ENCODE results near the gene CATSPERD. TPM values are rescaled to one million over a fixed set of nuclear protein-coding genes. Genes with fewer than 3 reads are reported as not detected.

CATSPERD gene
- total RNA-seq, 4 donors from 2014 or later: 0.27 to 0.47 TPM; not detected in 2

- 80 to 82% methylated on average over 1 to 11 of the region's 21 CpGs for WGBS, 2 donors (ENCODE audit: low coverage in 1 of 2)
- ATAC-seq: no peak
- Histone ChIP-seq H3K36me3 (peaks cover 0 to 10% of the 10 kb centered on the region in 2 donors), H3K27me3 (peaks cover 14% of the 10 kb centered on the region), H3K4me1 (peaks cover 0 to 28% (median 10%) of the 10 kb centered on the region in 3 donors), H3K4me3 (no peak overlapping the region), H3K9me3 (no peaks in the 10 kb centered on the region), H3K27ac (no peak overlapping the region)
- TF ChIP-seq POLR2AphosphoS5 (IDR thresholded peaks at IDR 0.05): no peak
- no peak for TF ChIP-seq EP300 (IDR thresholded peaks at IDR 0.05)
- TF ChIP-seq POLR2A (IDR thresholded peaks at IDR 0.05): no peak
- TF ChIP-seq, protein P1, sequence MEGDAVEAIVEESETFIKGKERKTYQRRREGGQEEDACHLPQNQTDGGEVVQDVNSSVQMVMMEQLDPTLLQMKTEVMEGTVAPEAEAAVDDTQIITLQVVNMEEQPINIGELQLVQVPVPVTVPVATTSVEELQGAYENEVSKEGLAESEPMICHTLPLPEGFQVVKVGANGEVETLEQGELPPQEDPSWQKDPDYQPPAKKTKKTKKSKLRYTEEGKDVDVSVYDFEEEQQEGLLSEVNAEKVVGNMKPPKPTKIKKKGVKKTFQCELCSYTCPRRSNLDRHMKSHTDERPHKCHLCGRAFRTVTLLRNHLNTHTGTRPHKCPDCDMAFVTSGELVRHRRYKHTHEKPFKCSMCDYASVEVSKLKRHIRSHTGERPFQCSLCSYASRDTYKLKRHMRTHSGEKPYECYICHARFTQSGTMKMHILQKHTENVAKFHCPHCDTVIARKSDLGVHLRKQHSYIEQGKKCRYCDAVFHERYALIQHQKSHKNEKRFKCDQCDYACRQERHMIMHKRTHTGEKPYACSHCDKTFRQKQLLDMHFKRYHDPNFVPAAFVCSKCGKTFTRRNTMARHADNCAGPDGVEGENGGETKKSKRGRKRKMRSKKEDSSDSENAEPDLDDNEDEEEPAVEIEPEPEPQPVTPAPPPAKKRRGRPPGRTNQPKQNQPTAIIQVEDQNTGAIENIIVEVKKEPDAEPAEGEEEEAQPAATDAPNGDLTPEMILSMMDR (IDR thresholded peaks at IDR 0.05): no peak
Observed at GRCh38 chr19:5808120-5808816, 87.8 kb downstream of the CATSPERD start.

DNA sequence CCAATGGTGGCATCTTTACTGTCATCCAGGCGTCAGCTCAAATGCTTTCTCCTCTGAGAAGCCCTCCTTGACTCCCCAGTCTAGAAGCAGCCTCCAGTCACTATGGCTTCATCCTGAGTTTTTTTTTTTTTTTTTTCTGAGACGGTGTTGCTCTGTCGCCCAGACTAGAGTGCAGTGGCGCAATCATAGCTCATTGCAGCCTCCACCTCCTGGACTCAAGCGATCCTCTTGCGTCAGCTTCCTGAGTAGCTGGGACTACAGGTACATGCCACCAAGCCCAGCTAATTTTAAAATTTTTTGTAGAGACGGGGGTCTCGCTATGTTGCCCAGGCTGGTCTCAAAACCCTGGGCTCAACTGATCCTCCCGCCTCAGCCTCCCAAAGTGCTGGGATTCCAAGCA lies 88.6 kb downstream of the CATSPERD start:
- 81 to 95% methylated on average over 5 to 6 of the region's 9 CpGs for WGBS, 2 donors (ENCODE audit: low coverage in 1 of 2)
- no peak overlapping the region for H3K27ac ChIP-seq
- no peak for ATAC-seq
- H3K27me3 ChIP-seq: peaks cover 7% of the 10 kb centered on the region
- H3K9me3 ChIP-seq: no peaks in the 10 kb centered on the region
- TF ChIP-seq POLR2A (IDR thresholded peaks at IDR 0.05) (no peak), POLR2AphosphoS5 (IDR thresholded peaks at IDR 0.05) (no peak), EP300 (IDR thresholded peaks at IDR 0.05) (no peak)
- peaks cover 0 to 21% (median 4%) of the 10 kb centered on the region in 3 donors for H3K4me1 ChIP-seq
- no peak overlapping the region for H3K4me3 ChIP-seq
- peaks cover 0 to 10% of the 10 kb centered on the region in 2 donors for H3K36me3 ChIP-seq

DNA sequence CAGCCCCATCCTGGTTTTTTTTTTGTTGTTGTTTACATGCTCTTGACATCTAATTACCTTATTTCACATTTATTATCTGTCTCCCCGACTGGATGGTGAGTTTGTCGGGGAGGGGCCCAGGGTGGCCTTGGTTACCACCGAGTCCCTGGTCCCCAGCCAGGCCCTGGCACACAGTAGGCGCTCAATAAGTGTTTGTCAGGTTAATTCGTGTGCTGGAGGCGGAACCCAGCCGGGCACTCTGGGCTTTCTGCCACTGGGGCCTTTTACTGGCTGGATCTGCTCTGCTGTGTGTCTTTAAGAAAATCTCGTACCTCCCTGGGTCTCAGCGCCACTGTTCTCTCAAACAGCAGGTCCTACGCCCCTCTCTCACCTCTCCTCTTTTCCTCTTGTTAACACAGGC lies 89.0 kb downstream of the CATSPERD start:
- 63 to 79% methylated on average over 3 to 9 of the region's 10 CpGs for WGBS, 2 donors (ENCODE audit: low coverage in 1 of 2)

DNA sequence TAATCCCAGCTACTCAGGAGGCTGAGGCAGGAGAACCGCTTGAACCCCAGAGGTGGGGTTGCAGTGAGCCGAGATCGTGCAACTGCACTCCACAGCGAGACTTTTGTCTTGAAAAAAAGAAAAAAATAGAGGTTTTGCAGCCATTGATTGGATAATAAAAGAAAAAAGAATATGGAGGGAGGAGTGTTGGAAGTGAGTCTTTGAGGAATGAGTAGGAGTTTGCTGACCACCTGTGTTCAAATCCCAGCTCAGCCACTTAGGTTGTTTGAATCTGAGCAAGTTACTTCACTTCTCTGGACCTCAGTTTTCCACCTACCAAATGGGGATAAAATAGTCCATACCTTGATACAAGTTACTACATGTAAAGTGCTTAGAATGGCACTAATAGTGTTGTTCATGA lies 90.7 kb downstream of the CATSPERD start:
- Histone ChIP-seq H3K4me1 (peaks cover 0 to 6% (median 0%) of the 10 kb centered on the region in 3 donors), H3K36me3 (peaks cover 0 to 10% of the 10 kb centered on the region in 2 donors), H3K9me3 (no peaks in the 10 kb centered on the region), H3K27ac (no peak overlapping the region), H3K4me3 (no peak overlapping the region), H3K27me3 (no peaks in the 10 kb centered on the region)
- no peak for ATAC-seq
- TF ChIP-seq POLR2A (IDR thresholded peaks at IDR 0.05) (no peak), POLR2AphosphoS5 (IDR thresholded peaks at IDR 0.05) (no peak), EP300 (IDR thresholded peaks at IDR 0.05) (no peak)
- TF ChIP-seq, protein P1 (IDR thresholded peaks at IDR 0.05): no peak
- WGBS, 2 donors (ENCODE audit: low coverage in 1 of 2): 86 to 100% methylated on average over 1 to 4 of the region's 4 CpGs

More for the DNA sequence above, 89.0 kb downstream of the CATSPERD start:
- no peak for TF ChIP-seq POLR2AphosphoS5 (IDR thresholded peaks at IDR 0.05)
- no peak for TF ChIP-seq POLR2A (IDR thresholded peaks at IDR 0.05)
- TF ChIP-seq, protein P1 (IDR thresholded peaks at IDR 0.05): no peak
- TF ChIP-seq EP300 (IDR thresholded peaks at IDR 0.05): no peak
- peaks cover 3% of the 10 kb centered on the region for H3K27me3 ChIP-seq
- H3K9me3 ChIP-seq: no peaks in the 10 kb centered on the region
- peaks cover 0 to 17% (median 2%) of the 10 kb centered on the region in 3 donors for H3K4me1 ChIP-seq
- ATAC-seq: no peak
- H3K4me3 ChIP-seq: no peak overlapping the region
- H3K36me3 ChIP-seq: peaks cover 0 to 10% of the 10 kb centered on the region in 2 donors
- no peak overlapping the region for H3K27ac ChIP-seq

GRCh38 chr19:5814123-5814851 lies 93.8 kb downstream of the CATSPERD start:
- no peak overlapping the region for H3K27ac ChIP-seq
- no peak overlapping the region for H3K4me3 ChIP-seq
- no peak for ATAC-seq
- WGBS, 2 donors (ENCODE audit: low coverage in 1 of 2): 83% methylated on average over 6 of the region's 9 CpGs; no CpG with 5 or more reads in 1 of the 2 donors
- TF ChIP-seq POLR2AphosphoS5 (IDR thresholded peaks at IDR 0.05): no peak
- TF ChIP-seq POLR2A (IDR thresholded peaks at IDR 0.05): no peak
- no peak for TF ChIP-seq EP300 (IDR thresholded peaks at IDR 0.05)
- TF ChIP-seq, protein P1 (IDR thresholded peaks at IDR 0.05): no peak
- no peaks in the 10 kb centered on the region for H3K9me3 ChIP-seq
- H3K36me3 ChIP-seq: peaks cover 0 to 6% of the 10 kb centered on the region in 2 donors
- H3K27me3 ChIP-seq: no peaks in the 10 kb centered on the region
- no peaks in the 10 kb centered on the region for H3K4me1 ChIP-seq

All from gastroesophageal sphincter (tissue), 4 donors.